ENCODE results near the gene SAPCD2. TPM values are rescaled to one million over a fixed set of nuclear protein-coding genes. Genes with fewer than 3 reads are reported as not detected.
"Not testable (repeated sequence)": the region's sequence is repeated elsewhere in the genome, so short reads cannot be mapped to it uniquely, and the experiment has no call there.

SAPCD2 gene
- polyA plus RNA-seq, 12 donors: 2.0 to 8.0 (median 3.3) TPM; not detected in 1

- DNase-seq: not testable (repeated sequence)
Observed at GRCh38 chr9:137033481-137033880, 36.9 kb downstream of the SAPCD2 start.

- no peak for DNase-seq
Observed at GRCh38 chr9:137032858-137033257, 37.5 kb downstream of the SAPCD2 start.

- no peak for DNase-seq
Observed at GRCh38 chr9:137031904-137032640, 38.3 kb downstream of the SAPCD2 start, which contains the start of gene FUT7. TSS of gene FUT7 (minus strand) at chr9:137032088. CDS start at chr9:137031991, 97 bp downstream.

- DNase-seq: no peak
Observed at GRCh38 chr9:137030538-137031527, 39.5 kb downstream of the SAPCD2 start.

- DNase-seq: no peak
Observed at GRCh38 chr9:137030006-137030405, 40.4 kb downstream of the SAPCD2 start.

- DNase-seq: peak; percentile 55
Observed at GRCh38 chr9:137029058-137029936, 41.1 kb downstream of the SAPCD2 start.

- no peak for DNase-seq
Observed at GRCh38 chr9:137028263-137029057, 41.9 kb downstream of the SAPCD2 start.

GRCh38 chr9:137027369-137028262 is 42.7 kb downstream of the SAPCD2 start, which contains the start of gene ABCA2:
TSS of gene ABCA2 (minus strand) at chr9:137028237. CDS start at chr9:137028140, 97 bp downstream.
- no peak for DNase-seq

GRCh38 chr9:137026828-137027227 is 43.5 kb downstream of the SAPCD2 start:
- DNase-seq: no peak

- DNase-seq: no peak
Observed at GRCh38 chr9:137026384-137026783, 44.0 kb downstream of the SAPCD2 start.

- DNase-seq: no peak
Observed at GRCh38 chr9:137025517-137025966, 44.8 kb downstream of the SAPCD2 start.

- DNase-seq: no peak
Observed at GRCh38 chr9:137023583-137023991, 46.8 kb downstream of the SAPCD2 start.

GRCh38 chr9:137023157-137023556 is 47.2 kb downstream of the SAPCD2 start:
- no peak for DNase-seq

GRCh38 chr9:137022662-137023008 is 47.7 kb downstream of the SAPCD2 start:
- DNase-seq: no peak

- DNase-seq: no peak
Observed at GRCh38 chr9:137021979-137022661, 48.2 kb downstream of the SAPCD2 start.

- DNase-seq: no peak
Observed at GRCh38 chr9:137021568-137021978, 48.8 kb downstream of the SAPCD2 start.

GRCh38 chr9:137020771-137021567 is 49.4 kb downstream of the SAPCD2 start:
- DNase-seq: no peak
